GM21360 (cell line): ENCODE results near the gene TMEM132D.

Experiments
- ATAC-seq: cut with Tn5 transposase; IDR thresholded peaks from one replicate; pipeline ENCODE4 v1.9.1; 2021; ENCODE audit warnings: mild to moderate bottlenecking, moderate library complexity; ENCODE audit not compliant: unreplicated experiment

Gene TMEM132D

DNA sequence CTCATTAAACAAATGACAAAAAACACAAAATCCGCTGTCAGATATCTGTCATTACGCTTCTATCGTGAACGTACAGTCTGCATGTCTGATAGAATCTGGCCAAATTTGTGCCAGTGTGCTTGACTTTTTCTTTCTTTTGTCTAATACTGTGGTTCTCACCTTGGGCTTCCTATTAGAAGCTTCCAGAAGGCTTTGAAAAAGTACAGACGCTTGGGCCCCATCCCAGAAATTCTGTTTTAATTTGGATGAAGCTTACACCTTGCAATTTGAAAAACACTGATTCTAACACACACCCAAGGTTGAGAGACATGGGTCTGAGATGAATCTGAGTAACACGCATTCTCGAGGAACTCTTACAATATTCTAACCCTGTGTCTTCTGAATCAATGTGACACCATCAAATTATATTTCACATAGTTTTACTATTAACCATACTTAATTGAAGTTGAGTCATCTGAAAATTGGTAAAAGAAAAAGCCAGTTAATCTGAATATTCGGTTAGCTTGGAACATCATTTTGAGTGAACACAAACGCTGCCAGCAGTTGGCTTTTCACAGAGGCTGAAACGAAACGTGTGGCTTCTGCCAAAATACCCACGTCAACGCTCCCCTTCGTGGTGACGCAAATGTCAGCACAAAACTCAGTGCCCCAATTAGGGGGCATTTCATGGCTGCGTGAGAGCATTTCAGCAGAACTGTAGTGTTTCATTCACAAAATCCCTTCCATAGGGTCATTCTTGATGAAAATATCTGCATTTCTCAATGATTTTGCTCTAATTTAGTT lies 420.5 kb downstream of the TMEM132D start:
- no peak for ATAC-seq

DNA sequence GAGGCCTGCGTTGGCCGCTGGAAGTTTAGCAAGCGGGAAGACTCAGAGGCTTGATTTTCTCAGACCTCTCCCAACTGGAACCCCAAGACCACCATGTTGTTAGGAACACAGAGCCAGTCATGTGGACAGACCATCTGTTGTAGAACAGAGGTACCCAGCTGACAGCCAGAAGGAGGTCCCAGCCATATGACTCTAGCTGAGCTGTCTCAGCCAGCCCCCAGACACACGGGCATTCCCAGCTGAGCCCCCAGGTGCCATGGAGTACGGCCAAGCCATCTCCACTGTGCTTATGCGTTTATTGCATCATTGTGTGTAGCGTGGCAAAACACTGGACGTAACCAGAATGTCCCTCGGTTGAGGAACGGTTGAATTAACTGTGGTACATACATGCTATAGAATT lies 421.9 kb downstream of the TMEM132D start:
- ATAC-seq: no peak

DNA sequence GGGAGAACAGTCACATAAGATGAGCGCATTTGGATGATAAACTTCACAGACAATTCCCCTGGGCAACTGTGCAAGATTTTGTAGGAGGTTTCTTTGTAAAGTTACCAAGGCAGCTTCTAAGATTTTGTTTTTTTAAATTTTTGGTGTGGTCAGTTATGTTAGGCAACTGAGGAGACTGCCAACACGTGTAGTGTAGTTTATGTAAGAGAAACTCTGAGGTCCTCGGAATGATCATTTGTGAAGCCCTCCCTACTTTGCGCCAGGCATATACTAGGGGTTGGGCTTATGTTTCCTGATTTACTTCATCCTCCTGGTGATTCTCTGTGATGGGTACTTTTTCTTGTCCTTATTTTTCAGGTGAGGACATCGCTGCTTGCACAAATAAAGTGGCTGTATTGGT lies 433.6 kb downstream of the TMEM132D start:
- ATAC-seq: no peak

DNA sequence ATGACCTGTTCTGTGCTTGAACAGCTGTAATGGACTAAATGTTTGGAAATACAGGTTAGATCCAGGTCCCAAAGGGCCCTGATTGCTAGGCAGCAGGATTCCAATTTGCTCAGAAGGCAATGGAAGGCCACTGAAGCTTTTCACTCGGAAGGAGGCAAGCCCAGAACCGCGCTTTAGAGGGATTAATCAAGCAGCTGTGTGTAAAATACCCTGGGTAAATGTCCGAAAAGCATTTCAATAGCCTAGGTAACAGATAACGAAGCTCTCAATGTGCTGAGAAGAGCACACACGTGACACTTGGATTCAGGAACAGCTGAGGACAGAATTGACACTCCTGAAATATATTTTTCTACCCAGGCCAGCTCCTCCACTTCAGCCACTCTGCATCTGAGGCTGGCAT lies 436.1 kb downstream of the TMEM132D start:
- ATAC-seq: no peak

DNA sequence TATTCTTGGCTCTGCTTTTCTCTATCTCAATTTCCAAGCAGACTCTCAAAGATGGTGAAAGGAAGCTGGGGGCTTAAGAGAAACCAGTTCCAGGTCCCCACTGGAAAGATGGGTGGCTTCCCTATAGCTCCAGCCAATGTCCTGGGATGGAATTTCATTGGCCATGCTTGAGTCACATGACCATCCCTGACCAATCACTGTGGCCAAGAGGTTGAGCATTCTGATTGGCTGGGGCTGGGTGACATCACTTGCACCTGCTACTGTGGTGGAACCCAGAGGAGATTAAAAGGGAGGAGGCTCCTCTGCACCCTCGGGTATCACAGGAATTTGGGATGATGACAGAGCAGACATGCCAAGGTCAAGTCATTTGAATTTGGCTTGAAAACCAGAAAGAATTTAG lies 436.5 kb downstream of the TMEM132D start:
- no peak for ATAC-seq

DNA sequence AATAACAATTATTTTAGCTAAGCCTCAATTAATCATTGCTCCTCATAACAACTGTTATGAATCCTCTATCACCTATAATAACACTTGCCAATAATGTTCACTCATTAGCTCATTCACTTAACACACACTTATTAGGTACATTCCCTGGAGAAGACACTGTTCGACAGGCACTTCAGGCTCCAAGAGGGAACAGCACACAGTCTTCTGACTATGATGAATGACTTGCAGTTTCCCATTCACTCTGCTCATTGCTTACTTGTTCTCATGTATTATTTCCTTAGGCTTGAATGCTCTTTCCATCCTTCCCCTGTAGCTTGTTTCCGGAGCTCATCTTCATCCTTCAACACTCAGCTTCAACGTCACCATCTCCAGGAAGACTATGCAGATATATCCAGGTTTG lies 437.3 kb downstream of the TMEM132D start:
- ATAC-seq: no peak

DNA sequence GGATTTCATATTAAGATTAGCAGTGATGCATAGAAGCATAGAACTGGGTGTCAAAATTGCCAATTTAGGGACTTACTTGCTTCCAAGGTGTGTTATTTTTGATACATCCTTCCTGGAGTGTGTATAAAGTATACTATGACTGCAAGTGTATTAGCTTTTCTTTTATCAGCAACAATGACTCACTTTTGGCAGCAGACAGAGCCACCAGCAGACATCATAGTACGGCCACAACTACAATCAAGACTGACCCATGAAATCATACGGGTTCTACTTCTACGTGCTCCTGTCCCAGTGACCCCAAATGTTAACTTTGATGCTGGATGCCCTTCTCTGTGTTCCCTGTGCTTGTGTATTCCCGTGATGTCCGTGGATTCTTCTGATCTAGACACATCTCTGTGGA lies 443.9 kb downstream of the TMEM132D start:
- ATAC-seq: no peak

DNA sequence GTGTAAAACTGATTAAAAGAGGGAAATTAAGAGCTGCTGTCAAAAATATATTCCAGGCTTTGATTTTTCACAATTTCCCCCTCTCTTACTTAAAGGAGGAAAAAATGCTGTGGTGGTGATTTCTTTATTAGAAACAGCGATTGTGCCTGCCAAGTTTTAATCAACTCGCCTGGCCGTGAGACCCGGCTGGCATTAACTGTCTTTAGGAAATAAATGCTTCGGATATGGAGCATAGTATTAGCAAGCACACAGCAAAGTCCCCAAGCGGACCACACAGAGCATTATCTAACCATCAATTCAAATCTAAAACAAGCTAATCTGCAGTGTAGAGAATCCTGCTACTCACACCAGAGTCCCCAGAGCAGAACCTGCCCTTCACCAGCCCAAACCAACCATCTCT lies 457.1 kb downstream of the TMEM132D start:
- ATAC-seq: no peak

DNA sequence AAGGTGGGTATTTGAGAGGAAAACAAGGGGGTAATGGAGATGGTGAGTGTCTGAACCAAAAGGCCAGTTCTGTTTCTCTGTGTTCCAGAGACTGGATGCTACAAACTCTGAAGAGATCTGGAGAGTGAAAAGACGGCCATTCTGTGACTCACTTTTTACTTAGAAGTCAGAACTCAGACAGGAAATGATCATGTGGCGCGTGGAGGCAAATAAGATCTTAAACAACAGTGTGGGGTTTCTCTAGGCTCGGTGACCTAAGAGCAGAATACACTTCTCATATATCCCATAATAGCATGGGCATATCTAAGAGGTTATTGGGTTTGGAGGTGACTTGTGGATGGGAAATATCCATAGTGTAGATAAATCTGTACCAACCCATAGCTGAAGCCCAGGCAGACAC lies 463.5 kb downstream of the TMEM132D start:
- no peak for ATAC-seq

DNA sequence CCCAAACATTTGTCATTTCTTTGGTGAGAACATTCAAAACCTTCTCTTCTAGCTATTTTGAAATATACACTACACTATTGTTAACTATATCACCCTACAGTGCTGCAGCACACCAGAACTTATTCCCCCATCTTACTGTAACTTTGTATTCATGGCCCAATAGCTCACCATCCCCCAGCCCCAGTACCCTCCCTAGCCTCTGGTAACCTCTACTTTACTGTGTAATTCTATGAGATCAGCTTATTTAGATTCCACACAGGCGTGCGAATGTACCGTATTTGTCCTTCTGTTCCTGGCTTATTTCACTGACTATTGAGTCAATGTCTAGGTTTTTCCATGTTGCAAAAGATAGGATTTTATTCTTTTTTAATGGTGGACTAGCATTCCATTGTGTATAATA lies 469.0 kb downstream of the TMEM132D start:
- ATAC-seq: no peak

DNA sequence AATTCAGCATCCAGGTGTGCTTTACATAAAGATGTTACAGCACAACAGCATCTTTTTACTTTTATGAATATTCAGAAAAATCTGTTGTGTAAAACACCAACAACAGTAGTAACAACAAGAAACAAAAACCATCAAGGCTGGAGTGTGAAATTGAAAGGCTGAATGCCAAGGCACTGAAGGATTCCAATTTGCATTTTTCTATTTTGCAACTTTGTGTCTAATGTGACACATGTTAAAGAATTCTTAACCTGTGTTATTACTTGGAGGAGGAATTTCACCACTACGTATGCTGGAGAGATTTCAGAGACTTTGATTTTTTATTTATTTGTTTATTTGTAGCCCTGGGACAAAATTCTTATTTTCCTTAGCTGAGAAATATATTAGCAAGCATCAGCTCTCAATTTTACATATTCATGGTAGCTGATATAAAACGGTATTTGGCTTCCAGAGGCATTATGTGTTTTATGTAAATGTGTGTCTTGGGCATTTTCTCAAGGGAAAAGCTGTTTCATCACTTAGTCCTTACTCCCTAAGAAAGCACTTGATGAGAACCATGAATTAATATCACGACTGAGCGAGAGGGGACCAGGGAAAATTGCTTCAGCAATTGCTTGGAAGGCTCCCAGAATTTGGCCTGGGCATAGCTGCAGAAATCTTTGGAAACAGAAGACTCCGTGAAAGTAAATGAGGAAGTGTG lies 475.4 kb downstream of the TMEM132D start:
- ATAC-seq: no peak

DNA sequence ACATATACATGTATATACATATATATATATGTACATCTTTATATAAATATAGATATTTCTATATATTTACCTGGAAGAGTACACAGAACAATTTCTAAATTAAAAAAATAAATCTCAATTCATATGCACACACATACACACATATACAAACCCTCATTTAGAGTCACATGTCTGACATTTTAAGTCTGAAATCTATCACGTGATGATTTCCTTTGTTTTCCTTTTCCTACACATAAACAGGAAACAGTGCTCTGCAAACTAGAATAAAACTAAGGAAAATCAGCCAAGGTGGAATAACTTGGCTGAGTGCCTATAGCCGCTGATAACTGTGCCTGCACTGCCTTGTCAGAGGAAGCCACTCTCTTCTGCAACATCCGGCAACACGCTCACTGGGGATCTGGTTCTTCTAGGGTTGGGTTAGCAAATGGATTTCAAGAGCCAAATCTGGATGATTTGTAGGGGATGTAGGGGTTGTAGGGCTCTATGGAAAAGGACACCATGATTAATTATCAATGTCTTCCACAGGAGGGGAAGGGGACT lies 480.7 kb downstream of the TMEM132D start:
- no peak for ATAC-seq

DNA sequence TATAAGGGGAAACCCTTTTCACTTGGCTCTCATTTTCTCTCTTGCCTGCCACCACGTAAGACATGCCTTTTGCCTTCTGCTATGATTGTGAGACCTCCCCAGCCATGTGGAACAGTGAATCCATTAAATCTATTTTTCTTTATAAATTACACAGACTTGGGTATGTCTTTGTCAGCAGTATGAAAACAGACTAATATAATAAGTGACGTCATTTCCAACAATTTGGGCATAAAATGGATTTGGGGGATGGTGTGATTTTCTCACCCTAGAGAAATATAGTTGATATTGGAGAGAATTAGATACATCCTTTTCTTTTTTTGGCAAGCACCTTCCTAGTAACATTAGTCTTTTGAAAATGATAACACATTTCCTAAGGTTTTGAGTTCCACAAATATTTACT lies 490.5 kb downstream of the TMEM132D start:
- ATAC-seq: no peak

DNA sequence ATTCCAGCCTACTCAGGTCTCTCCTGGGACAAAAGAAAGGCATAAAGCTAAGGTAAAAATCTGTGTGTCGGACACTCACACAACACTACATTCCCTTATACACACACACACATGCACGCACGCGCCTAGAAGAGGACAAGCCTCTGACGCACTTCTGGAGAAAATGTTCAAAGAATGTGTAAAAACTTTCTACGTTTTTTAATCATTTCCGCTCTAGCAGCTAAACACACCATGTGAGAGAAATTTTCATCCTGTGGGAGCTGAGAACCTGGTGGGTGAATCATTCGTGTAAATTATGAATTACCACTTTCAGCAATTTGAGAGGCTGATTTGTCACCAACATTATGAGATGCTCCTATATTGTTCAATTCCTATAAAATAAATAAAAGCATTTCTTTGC lies 494.5 kb downstream of the TMEM132D start:
- no peak for ATAC-seq

DNA sequence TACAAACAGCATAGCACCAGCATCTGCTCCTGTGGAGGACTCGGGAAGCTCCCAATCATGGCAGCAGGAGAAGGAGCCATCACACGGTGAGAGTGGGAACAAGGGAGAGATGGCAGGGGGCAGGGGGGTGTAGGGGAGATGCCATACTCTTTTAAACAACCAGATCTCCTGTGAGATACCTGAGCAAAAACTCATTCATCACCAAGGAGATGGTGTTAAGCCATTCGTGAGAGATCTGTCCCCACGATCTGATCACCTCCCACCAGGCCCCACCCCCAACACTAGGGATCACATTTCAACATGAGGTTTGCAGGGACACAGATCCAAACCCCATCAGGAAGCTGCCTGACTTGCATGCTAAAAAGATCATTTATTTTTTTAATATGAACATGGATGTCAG lies 499.3 kb downstream of the TMEM132D start:
- ATAC-seq: no peak

DNA sequence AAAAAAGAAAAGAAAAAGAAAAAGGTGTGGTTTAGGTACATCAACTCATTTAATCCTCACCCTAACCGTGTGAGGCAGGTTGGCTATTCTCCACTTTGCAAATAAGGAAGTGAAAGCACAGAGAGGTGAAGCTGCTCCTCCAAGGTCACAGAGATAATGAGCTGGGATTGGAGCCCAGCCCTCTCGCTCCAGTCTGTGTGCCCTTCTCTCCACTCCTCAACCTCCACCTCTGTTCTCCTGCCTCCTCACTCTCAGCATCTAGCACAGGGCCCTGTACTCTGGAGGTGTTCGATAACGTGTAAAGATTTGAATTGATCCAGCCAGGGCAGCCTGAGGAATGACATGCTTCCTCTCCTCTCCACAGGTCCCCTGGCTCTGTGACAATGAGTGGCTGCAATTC lies 502.3 kb downstream of the TMEM132D start:
- ATAC-seq: no peak

DNA sequence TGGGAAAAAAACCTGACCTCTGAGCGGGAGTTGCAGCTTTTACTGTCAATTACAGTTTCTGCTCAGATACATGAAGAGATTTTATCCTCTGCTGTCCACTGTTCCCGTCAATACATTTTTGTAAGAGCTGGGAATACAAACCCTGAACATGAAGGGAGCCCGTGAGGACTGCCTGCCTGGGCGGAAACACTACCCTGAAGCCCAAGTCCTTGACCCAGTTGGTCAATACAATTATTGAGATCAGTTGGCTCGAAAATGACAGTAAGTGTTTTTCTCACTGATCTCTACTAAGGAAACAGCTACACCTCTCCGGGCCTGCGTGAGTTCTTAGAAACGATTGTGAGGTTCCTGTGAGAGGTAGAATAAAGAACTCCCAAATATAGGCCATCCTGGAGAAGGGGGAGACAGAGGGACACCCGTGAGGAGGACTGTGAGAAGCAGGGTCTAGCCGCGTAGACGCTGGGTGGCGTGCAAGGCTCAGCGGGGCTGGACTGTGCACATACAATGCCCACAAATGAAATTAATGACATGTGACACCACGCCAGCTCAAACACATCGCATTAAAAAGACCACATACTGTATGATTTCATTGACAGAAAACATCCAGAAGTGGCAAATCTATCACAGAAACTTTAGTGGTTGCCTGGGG lies 509.5 kb downstream of the TMEM132D start:
- no peak for ATAC-seq

DNA sequence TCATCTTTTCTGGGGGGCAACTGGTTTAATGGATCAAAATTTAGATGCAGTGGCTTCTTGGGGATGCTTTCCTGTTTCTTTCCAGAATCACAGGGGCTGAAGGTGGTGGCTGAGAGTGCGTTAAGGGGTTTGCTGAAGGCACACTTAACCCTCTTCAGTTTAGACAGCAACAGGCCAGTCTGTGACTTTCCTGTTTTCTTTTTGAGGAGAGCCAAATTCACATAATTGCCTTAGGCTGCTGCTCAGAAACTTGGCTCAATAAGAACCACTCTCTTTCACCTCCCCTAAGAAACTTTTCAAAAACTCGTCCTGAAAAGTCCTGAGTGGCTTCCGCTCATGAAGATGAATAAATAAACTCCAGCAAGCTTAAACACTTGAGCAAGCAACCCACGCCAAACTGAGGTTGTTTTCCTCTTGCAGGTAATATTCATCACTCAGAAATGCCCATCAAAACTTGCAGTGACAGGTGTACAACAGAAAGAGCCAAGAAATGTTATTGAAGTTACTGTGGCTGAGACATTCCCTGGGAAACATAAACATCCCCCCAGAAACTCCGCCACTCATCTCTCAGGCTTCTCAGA lies 510.4 kb downstream of the TMEM132D start:
- no peak for ATAC-seq

DNA sequence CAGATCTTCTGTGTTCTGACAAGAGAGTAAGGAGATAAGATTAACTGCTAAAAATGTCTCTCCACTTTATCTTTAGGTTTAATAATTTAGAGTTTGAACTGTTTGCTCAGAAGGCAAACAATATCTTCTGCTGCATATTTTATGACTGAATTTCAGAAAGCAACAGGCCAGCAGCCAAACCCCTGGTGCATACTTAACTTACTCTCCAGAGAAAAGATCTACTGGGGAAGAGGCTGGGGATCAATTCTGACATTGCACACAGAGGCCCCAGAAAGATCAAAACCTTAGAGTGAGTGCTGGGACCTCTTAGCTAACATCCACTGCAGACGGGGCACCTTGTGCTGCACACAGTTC lies 518.2 kb downstream of the TMEM132D start:
- no peak for ATAC-seq

DNA sequence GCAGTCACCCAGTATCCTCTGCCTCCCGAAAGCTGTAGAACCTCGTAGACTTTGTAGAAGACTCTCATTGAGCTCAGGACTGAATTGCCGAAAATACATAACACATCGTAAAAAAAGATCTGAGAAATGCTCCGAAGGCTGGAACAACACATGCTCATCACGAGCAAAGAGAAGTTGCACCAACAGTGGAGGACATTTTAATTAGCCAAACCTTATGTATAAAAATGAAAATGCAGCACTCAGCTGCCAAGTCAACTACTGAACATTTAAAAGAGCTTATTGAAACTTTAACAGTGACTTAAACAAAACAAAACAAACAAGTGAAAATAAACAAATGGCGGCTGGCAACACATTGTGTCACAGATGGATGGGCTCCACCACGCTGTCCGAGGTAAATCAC lies 519.9 kb downstream of the TMEM132D start:
- ATAC-seq: no peak

DNA sequence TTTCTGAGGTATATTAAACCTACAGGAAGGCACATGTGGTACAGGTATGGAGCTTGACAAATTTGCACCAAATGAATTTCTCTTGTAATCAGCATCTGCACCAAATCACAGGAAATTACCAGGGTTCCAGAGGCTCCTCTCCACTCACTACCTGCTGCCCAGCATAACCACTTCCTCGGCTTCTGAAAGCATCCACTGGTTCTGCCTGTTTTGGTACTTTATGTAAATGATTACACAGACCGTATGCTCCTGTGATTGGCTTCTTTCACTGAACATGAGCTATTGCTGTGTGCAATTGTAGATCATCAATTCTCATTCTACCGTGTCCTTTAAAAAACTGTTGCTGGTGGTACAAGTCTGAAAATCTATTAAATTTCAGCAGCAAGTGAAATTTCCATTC lies 522.1 kb downstream of the TMEM132D start:
- ATAC-seq: no peak
